Fibroblast of lung (primary cell): ENCODE data around the gene EEPD1. TPM values are rescaled to one million over a fixed set of nuclear protein-coding genes. Genes with fewer than 3 reads are reported as not detected.

Experiments
- DNase-seq, 2 donors: peaks; one replicate each; pipeline versions ENCODE4 v3.0.0 to v3.0.0-alpha.2; 2010; ENCODE audit warnings: low read depth in 2 of 2
- H2AFZ ChIP-seq: 2 replicates; pipeline ENCODE4 v1.5.1; 2012; ENCODE audit warnings: low read length, control low read depth, inconsistent platforms
- H3K27ac ChIP-seq: 2 replicates; pipeline ENCODE4 v1.5.1; 2011; ENCODE audit warnings: low read length, control low read depth; ENCODE audit not compliant: insufficient read depth
- H3K27me3 ChIP-seq: 2 replicates; pipeline ENCODE4 v1.5.1; 2011; ENCODE audit warnings: mild to moderate bottlenecking, low read length; ENCODE audit not compliant: control insufficient read depth, insufficient read depth
- H3K36me3 ChIP-seq: 2 replicates; pipeline ENCODE4 v1.5.1; 2011; ENCODE audit warnings: low read length; ENCODE audit not compliant: control insufficient read depth, insufficient read depth
- H3K4me1 ChIP-seq: 2 replicates; pipeline ENCODE4 v1.5.1; 2011; ENCODE audit warnings: low read length; ENCODE audit not compliant: control insufficient read depth, insufficient read depth; ENCODE audit errors: extremely low read depth
- H3K4me2 ChIP-seq: 2 replicates; pipeline ENCODE4 v1.5.1; 2011; ENCODE audit warnings: low read length, control low read depth; ENCODE audit not compliant: insufficient read depth; ENCODE audit errors: extremely low read depth
- H3K4me3 ChIP-seq, 4 experiments: fragments of 200-600 bp in 1 of 4; sonication (generic) in 1 of 4; replicated peaks in 1 of 4; 2 replicates each; pipeline ENCODE4 v1.5.1; 2011 to 2016; ENCODE audit warnings: low read length in 4 of 4, low read depth in 3 of 4, mild to moderate bottlenecking in 3 of 4, control low read depth in 2 of 4, inconsistent platforms in 1 of 4, mixed read lengths in 1 of 4; ENCODE audit not compliant: insufficient read depth in 1 of 4; ENCODE audit errors: control extremely low read depth in 1 of 4
- H3K79me2 ChIP-seq: 2 replicates; pipeline ENCODE4 v1.5.1; 2012; ENCODE audit warnings: mild to moderate bottlenecking, low read length, inconsistent platforms; ENCODE audit not compliant: control insufficient read depth, insufficient read depth
- H3K9ac ChIP-seq: 2 replicates; pipeline ENCODE4 v1.5.1; 2011; ENCODE audit warnings: mild to moderate bottlenecking, low read length, control low read depth; ENCODE audit not compliant: insufficient read depth
- H3K9me3 ChIP-seq: 2 replicates; pipeline ENCODE4 v1.5.1; 2012; ENCODE audit warnings: low read depth, low read length; ENCODE audit not compliant: control insufficient read depth, insufficient read depth
- H4K20me1 ChIP-seq: 2 replicates; pipeline ENCODE4 v1.5.1; 2011; ENCODE audit warnings: low read length; ENCODE audit not compliant: control insufficient read depth, insufficient read depth; ENCODE audit errors: extremely low read depth
- EZH2 ChIP-seq: IDR thresholded peaks from 2 replicates; pipeline ENCODE4 v1.5.1; 2012; ENCODE audit warnings: low read length, control low read depth, mild to moderate bottlenecking; ENCODE audit errors: missing control alignments
- polyA plus RNA-seq, 2 donors: library from polyadenylated mRNA; depleted of rRNA in 1 of 2; stranded (reverse) in 1 of 2; unstranded in 1 of 2; fragments of >200 nt; gene quantifications; 2 replicates each; pipeline ENCODE4 v1.2.1, GENCODE V29; 2011 to 2012; ENCODE audit warnings: missing spikeins in 1 of 2
- total RNA-seq: library from RNA; depleted of rRNA; stranded (reverse); fragments of >200 nt; gene quantifications from 2 replicates; pipeline ENCODE4 v1.2.1, GENCODE V29; 2014
- TF ChIP-seq, protein P1 (sequence below), 2 donors: IDR thresholded peaks in 1 of 2; conservative IDR thresholded peaks in 1 of 2; 1 replicate in 1 of 2; 2 replicates in 1 of 2; pipeline ENCODE4 v1.5.1; 2011 to 2012; ENCODE audit warnings: low read length in 2 of 2, control low read depth in 1 of 2, inconsistent platforms in 1 of 2, low read depth in 1 of 2, mild to moderate bottlenecking in 1 of 2

Gene EEPD1
- total and polyA plus RNA-seq, 2 donors (not counting 1 experiment from before 2014, with no cell fraction given) = 8.4 to 15.9 TPM

DNA sequence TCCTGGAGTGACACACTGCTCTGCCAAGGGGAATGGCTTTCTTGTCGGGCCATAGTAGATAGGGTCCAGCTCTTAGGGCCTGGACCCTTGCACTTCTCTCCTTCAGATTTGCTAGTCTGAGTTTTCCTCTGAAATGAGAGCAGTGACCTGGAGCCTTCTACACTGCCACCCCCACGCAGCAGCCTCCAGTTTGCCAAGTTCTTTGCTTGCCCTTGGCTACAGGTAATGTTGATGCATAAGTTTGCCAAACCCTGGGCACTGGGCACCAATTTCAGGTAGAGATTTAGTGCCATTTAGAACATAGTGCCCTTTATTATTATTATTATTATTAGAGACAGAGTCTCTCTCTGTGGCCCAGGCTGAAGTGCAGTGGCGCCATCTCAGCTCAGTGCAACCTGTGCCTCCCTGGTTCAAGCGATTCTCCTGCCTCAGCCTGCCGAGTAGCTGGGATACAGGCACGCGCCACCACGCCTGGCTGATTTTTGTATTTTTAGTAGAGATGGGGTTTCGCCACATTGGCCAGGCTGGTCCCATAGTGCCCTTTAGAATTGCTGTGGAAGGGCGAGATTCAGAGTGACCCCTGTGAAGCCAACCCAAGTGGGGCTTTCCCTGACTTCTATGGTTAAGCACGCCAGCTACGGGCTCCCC is 14.5 kb downstream of the EEPD1 start:
- no peak overlapping the region for H3K9ac ChIP-seq
- no peaks in the 10 kb centered on the region for H3K9me3 ChIP-seq
- DNase-seq = no peak
- H3K36me3 ChIP-seq = no peaks in the 10 kb centered on the region
- H3K4me1 ChIP-seq = no peaks in the 10 kb centered on the region
- H3K4me2 ChIP-seq = no peak overlapping the region
- H3K27ac ChIP-seq = no peak overlapping the region
- no peaks in the 10 kb centered on the region for H3K79me2 ChIP-seq
- H2AFZ ChIP-seq = no peak overlapping the region
- no peak for TF ChIP-seq EZH2
- TF ChIP-seq, protein P1, sequence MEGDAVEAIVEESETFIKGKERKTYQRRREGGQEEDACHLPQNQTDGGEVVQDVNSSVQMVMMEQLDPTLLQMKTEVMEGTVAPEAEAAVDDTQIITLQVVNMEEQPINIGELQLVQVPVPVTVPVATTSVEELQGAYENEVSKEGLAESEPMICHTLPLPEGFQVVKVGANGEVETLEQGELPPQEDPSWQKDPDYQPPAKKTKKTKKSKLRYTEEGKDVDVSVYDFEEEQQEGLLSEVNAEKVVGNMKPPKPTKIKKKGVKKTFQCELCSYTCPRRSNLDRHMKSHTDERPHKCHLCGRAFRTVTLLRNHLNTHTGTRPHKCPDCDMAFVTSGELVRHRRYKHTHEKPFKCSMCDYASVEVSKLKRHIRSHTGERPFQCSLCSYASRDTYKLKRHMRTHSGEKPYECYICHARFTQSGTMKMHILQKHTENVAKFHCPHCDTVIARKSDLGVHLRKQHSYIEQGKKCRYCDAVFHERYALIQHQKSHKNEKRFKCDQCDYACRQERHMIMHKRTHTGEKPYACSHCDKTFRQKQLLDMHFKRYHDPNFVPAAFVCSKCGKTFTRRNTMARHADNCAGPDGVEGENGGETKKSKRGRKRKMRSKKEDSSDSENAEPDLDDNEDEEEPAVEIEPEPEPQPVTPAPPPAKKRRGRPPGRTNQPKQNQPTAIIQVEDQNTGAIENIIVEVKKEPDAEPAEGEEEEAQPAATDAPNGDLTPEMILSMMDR (conservative IDR thresholded peaks at IDR 0.05 in 1 of 2, IDR thresholded peaks at IDR 0.05 in 1 of 2; ENCODE audit: low read depth in 1 of 2, low read length in 2 of 2) = no peak
- H4K20me1 ChIP-seq = no peaks in the 10 kb centered on the region
- H3K4me3 ChIP-seq = no peak overlapping the region
- H3K27me3 ChIP-seq = no peaks in the 10 kb centered on the region

DNA sequence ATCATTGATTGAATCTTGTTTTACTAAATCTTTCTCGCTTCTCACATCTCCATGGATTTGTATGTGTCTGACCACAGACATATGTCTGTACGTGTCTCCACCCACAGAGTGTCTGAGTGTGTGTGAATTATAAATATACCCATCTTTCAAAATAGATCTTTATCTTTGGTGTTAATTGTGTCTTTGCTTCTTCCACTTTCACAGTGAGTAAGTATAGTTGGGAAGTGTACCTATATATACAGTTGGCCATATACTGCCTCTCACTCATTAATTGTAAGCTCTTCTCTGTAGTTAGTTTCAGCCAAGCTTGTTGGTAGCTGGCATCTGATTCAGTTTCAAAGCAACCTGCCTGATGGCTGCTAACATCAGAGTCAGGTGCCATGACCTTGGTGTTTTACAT is 18.4 kb downstream of the EEPD1 start:
- H3K4me2 ChIP-seq = no peak overlapping the region
- no peaks in the 10 kb centered on the region for H3K27me3 ChIP-seq
- H3K4me1 ChIP-seq = no peaks in the 10 kb centered on the region
- no peaks in the 10 kb centered on the region for H3K9me3 ChIP-seq
- no peak overlapping the region for H3K9ac ChIP-seq
- H3K4me3 ChIP-seq = no peak overlapping the region
- no peak overlapping the region for H3K27ac ChIP-seq
- no peak for DNase-seq
- no peaks in the 10 kb centered on the region for H3K36me3 ChIP-seq
- TF ChIP-seq, protein P1 (conservative IDR thresholded peaks at IDR 0.05 in 1 of 2, IDR thresholded peaks at IDR 0.05 in 1 of 2; ENCODE audit: low read depth in 1 of 2, low read length in 2 of 2) = no peak
- TF ChIP-seq EZH2 = no peak
- no peaks in the 10 kb centered on the region for H4K20me1 ChIP-seq
- no peaks in the 10 kb centered on the region for H3K79me2 ChIP-seq
- H2AFZ ChIP-seq = no peak overlapping the region

DNA sequence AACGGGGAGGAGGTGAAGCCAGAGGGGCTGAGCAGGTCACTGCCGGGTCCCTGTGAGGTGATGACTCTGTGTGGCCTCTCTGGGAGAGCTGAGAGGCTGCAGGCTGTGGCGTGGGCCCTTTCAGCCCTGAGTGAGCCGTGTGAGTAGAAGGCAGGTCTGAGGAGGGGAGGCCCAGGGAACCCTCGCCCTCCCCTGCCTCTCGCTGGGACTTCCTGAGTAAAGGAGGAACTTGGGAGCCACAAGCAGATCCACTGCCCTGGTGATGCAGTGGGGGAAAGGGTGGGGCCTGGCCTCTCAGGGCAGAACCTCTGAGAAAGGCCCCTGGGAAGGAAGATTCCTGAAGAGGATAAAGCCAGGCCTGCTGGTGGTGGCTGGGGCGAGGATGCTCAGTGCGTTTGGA is 22.8 kb downstream of the EEPD1 start:
- no peak for TF ChIP-seq EZH2
- TF ChIP-seq, protein P1 (conservative IDR thresholded peaks at IDR 0.05 in 1 of 2, IDR thresholded peaks at IDR 0.05 in 1 of 2; ENCODE audit: low read depth in 1 of 2, low read length in 2 of 2) = no peak
- no peak overlapping the region for H3K4me3 ChIP-seq
- no peak overlapping the region for H3K4me2 ChIP-seq
- H3K36me3 ChIP-seq = no peaks in the 10 kb centered on the region
- no peak overlapping the region for H3K9ac ChIP-seq
- no peaks in the 10 kb centered on the region for H3K9me3 ChIP-seq
- H3K27me3 ChIP-seq = no peaks in the 10 kb centered on the region
- H3K27ac ChIP-seq = no peak overlapping the region
- no peak for DNase-seq
- no peaks in the 10 kb centered on the region for H3K79me2 ChIP-seq
- H3K4me1 ChIP-seq = no peaks in the 10 kb centered on the region
- H4K20me1 ChIP-seq = no peaks in the 10 kb centered on the region
- H2AFZ ChIP-seq = no peak overlapping the region
